HFFc6 (cell line): Measurements from ENCODE around the gene ZRANB3. TPM values are rescaled to one million over a fixed set of nuclear protein-coding genes. Genes with fewer than 3 reads are reported as not detected.

Experiments used
- DNase-seq: peaks from one replicate; pipeline ENCODE4 v3.0.0-alpha.2; 2018
- H3K27ac Mint-ChIP-seq: 2 replicates; pipeline ENCODE4 v1.8.0; 2020; ENCODE audit warnings: mild to moderate bottlenecking, mixed read lengths
- H3K27me3 Mint-ChIP-seq: 2 replicates; pipeline ENCODE4 v1.8.0; 2021; ENCODE audit warnings: mild to moderate bottlenecking, moderate library complexity, mixed read lengths; ENCODE audit not compliant: insufficient read depth
- H3K36me3 Mint-ChIP-seq: 2 replicates; pipeline ENCODE4 v1.8.0; 2021; ENCODE audit warnings: low read depth, mixed read lengths
- H3K4me1 Mint-ChIP-seq: 2 replicates; pipeline ENCODE4 v1.8.0; 2020; ENCODE audit warnings: low read depth, mixed read lengths
- H3K4me3 Mint-ChIP-seq: 2 replicates; pipeline ENCODE4 v1.8.0; 2020; ENCODE audit warnings: mild to moderate bottlenecking, moderate library complexity, mixed read lengths
- H3K9me3 Mint-ChIP-seq: 2 replicates; pipeline ENCODE4 v1.8.0; 2020; ENCODE audit warnings: mild to moderate bottlenecking, mixed read lengths
- CTCF ChIP-seq: fragments of 200-600 bp; sonication (generic); IDR thresholded peaks from 2 replicates; pipeline ENCODE4 v1.5.0; 2021; ENCODE audit warnings: antibody characterized with exemption, mild to moderate bottlenecking
- total RNA-seq, 6 experiments: library from RNA; stranded (reverse); fragmentation: NEBNext Ultra II Directional; extraction: Animal tissue kit (Norgen Biotek cat#: 25700); gene quantifications; 2 replicates in 1 of 6; 3 replicates in 5 of 6; pipeline ENCODE4 v1.2.3, GENCODE V29; 2021

Gene ZRANB3
- total RNA-seq, 6 experiments from 2014 or later: 8.1 to 10.2 (median 8.8) TPM

GRCh38 chr2:135279209-135279608 is 251.8 kb downstream of the ZRANB3 start:
- H3K27me3 Mint-ChIP-seq: no peaks in the 10 kb centered on the region; the same call in 1 of the 2 replicates
- no peak for TF ChIP-seq CTCF
- no peak overlapping the region for H3K4me3 Mint-ChIP-seq
- DNase-seq: no peak
- no peak overlapping the region for H3K27ac Mint-ChIP-seq
- no peaks in the 10 kb centered on the region for H3K4me1 Mint-ChIP-seq
- H3K9me3 Mint-ChIP-seq: no peaks in the 10 kb centered on the region
- no peaks in the 10 kb centered on the region for H3K36me3 Mint-ChIP-seq

- Mint-ChIP-seq H3K4me1 (no peaks in the 10 kb centered on the region), H3K27me3 (no peaks in the 10 kb centered on the region; the same call in 1 of the 2 replicates), H3K9me3 (no peaks in the 10 kb centered on the region), H3K27ac (no peak overlapping the region), H3K36me3 (no peaks in the 10 kb centered on the region), H3K4me3 (no peak overlapping the region)
- no peak for DNase-seq
- TF ChIP-seq CTCF: no peak
Measured at GRCh38 chr2:135276525-135276924, 254.5 kb downstream of the ZRANB3 start.

DNA sequence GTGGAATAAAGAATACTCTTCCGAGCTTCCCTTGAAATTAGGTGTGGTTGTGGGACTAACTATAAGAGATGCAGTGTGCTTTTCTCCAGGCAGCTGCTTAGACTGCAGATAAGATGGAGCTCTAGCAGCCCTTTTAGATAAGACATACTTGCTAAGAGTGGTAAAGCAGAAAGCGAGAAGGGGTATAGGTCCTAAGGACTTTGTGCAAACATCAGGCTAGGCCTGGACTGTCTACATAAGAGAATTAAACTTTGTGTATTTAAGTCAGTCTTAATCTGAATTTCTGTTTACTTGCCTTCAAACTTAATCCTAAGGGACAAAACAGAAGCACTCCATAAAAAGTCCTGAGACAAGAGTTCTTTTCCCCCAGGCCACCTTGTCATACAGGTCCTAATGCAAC is 260.0 kb downstream of the ZRANB3 start:
- H3K9me3 Mint-ChIP-seq: no peaks in the 10 kb centered on the region
- H3K4me3 Mint-ChIP-seq: no peak overlapping the region
- no peak overlapping the region for H3K27ac Mint-ChIP-seq
- no peak for DNase-seq
- no peaks in the 10 kb centered on the region; the same call in 1 of the 2 replicates for H3K36me3 Mint-ChIP-seq
- no peak for TF ChIP-seq CTCF
- H3K4me1 Mint-ChIP-seq: no peaks in the 10 kb centered on the region
- no peaks in the 10 kb centered on the region for H3K27me3 Mint-ChIP-seq

- H3K27me3 Mint-ChIP-seq: no peaks in the 10 kb centered on the region
- H3K36me3 Mint-ChIP-seq: no peaks in the 10 kb centered on the region; the same call in 1 of the 2 replicates
- H3K27ac Mint-ChIP-seq: no peak overlapping the region
- H3K4me1 Mint-ChIP-seq: no peaks in the 10 kb centered on the region
- H3K4me3 Mint-ChIP-seq: no peak overlapping the region
- H3K9me3 Mint-ChIP-seq: no peaks in the 10 kb centered on the region
- DNase-seq: no peak
- TF ChIP-seq CTCF: no peak
Measured at GRCh38 chr2:135265960-135266490, 265.0 kb downstream of the ZRANB3 start.

GRCh38 chr2:135259123-135259522 is 271.9 kb downstream of the ZRANB3 start:
- Mint-ChIP-seq H3K4me1 (peaks cover 17% of the 10 kb centered on the region), H3K36me3 (no peaks in the 10 kb centered on the region), H3K4me3 (no peak overlapping the region), H3K27ac (no peak overlapping the region), H3K9me3 (no peaks in the 10 kb centered on the region; the same call in 1 of the 2 replicates), H3K27me3 (no peaks in the 10 kb centered on the region)
- DNase-seq: no peak
- no peak for TF ChIP-seq CTCF
